ENCODE data around the gene MAGT1.

DNA sequence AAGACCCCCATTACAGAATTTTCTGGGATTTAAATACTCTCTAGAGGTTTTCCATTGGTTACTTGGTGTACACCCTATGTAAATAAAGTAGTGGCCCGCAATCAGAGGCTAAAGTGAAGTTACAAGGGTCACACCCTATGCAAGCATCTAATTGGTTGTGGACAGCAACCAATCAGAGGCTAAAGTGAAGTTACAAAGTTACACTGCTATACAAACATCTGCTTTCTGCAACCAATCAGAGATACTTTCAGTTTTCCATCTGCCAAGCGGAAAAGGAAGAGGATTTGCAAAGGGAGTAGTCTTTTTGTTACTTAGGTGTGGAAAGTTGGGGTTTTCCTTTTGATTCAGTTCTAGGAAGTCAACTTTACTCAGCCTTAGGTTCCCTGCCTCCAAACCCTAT is 107.2 kb downstream of the MAGT1 start:
- TF ChIP-seq, protein P1, sequence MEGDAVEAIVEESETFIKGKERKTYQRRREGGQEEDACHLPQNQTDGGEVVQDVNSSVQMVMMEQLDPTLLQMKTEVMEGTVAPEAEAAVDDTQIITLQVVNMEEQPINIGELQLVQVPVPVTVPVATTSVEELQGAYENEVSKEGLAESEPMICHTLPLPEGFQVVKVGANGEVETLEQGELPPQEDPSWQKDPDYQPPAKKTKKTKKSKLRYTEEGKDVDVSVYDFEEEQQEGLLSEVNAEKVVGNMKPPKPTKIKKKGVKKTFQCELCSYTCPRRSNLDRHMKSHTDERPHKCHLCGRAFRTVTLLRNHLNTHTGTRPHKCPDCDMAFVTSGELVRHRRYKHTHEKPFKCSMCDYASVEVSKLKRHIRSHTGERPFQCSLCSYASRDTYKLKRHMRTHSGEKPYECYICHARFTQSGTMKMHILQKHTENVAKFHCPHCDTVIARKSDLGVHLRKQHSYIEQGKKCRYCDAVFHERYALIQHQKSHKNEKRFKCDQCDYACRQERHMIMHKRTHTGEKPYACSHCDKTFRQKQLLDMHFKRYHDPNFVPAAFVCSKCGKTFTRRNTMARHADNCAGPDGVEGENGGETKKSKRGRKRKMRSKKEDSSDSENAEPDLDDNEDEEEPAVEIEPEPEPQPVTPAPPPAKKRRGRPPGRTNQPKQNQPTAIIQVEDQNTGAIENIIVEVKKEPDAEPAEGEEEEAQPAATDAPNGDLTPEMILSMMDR (conservative IDR thresholded peaks at IDR 0.05), result no peak
- TF ChIP-seq ZFX (IDR thresholded peaks at IDR 0.05), result no peak
